ENCODE results near the gene HSFX4. TPM values are rescaled to one million over a fixed set of nuclear protein-coding genes. Genes with fewer than 3 reads are reported as not detected.

HSFX4 gene
- total RNA-seq, 2 experiments from 2014 or later: not detected

Other genes starting within 250 kb of the HSFX4 start
- not detected for gene MAGEA11, start 217.5 kb upstream of the HSFX4 start, total RNA-seq
- 1 to 10 TPM in 1 of 2 experiments, under 1 TPM in 1; 0.86 to 1.4 TPM for gene HSFX1, start 155.5 kb upstream of the HSFX4 start, total RNA-seq
- gene MAGEA9, start 147.6 kb upstream of the HSFX4 start, total RNA-seq: not detected
- gene MAGEA8, start 48.4 kb upstream of the HSFX4 start, total RNA-seq: not detected
- 10 to 100 TPM; 40.8 to 41.5 TPM for gene EOLA2, start 8.9 kb downstream of the HSFX4 start, total RNA-seq